ENCODE data around the gene PTPRN2. TPM values are rescaled to one million over a fixed set of nuclear protein-coding genes. Genes with fewer than 3 reads are reported as not detected.
"Not testable (repeated sequence)": the region's sequence is repeated elsewhere in the genome, so short reads cannot be mapped to it uniquely, and the experiment has no call there.

PTPRN2 gene
- total and polyA plus RNA-seq, 7 donors: 3.2 to 7.1 (median 5.5) TPM

- Histone ChIP-seq H3K27me3 (peaks cover 0 to 12% (median 0%) of the 10 kb centered on the region in 3 donors), H3K9me3 (no peaks in the 10 kb centered on the region), H3K27ac (no peak overlapping the region), H3K4me3 (peak overlapping the region in 1 of 4 donors; percentile 18), H3K4me1 (peaks cover 0 to 10% (median 4%) of the 10 kb centered on the region in 4 donors), H3K36me3 (no peaks in the 10 kb centered on the region)
- WGBS, 2 donors: 85 to 93% methylated on average over 20 of the region's 20 CpGs
- TF ChIP-seq POLR2AphosphoS5 (IDR thresholded peaks at IDR 0.05): no peak
- TF ChIP-seq CTCF (IDR thresholded peaks at IDR 0.05): no peak
- TF ChIP-seq POLR2A (IDR thresholded peaks at IDR 0.05): no peak
- TF ChIP-seq EP300 (IDR thresholded peaks at IDR 0.05): no peak
- DNase-seq: no peak
- intact Hi-C loops (cut with DNase I): no loop called here
Measured at GRCh38 chr7:157850481-157851444, 736.9 kb downstream of the PTPRN2 start.

GRCh38 chr7:157849726-157850125, 737.9 kb downstream of the PTPRN2 start:
- intact Hi-C loops (cut with DNase I): no loop called here
- no peak for DNase-seq
- Histone ChIP-seq H3K4me3 (no peak overlapping the region), H3K27ac (no peak overlapping the region), H3K36me3 (no peaks in the 10 kb centered on the region), H3K9me3 (no peaks in the 10 kb centered on the region), H3K4me1 (peaks cover 0 to 10% (median 4%) of the 10 kb centered on the region in 4 donors), H3K27me3 (peaks cover 0 to 16% (median 0%) of the 10 kb centered on the region in 3 donors)
- no peak for TF ChIP-seq EP300 (IDR thresholded peaks at IDR 0.05)
- TF ChIP-seq POLR2A (IDR thresholded peaks at IDR 0.05): no peak
- no peak for TF ChIP-seq CTCF (IDR thresholded peaks at IDR 0.05)
- TF ChIP-seq POLR2AphosphoS5 (IDR thresholded peaks at IDR 0.05): no peak
- WGBS, 2 donors: 84 to 87% methylated on average over 10 of the region's 10 CpGs

GRCh38 chr7:157849341-157849596, 738.4 kb downstream of the PTPRN2 start:
- H3K9me3 ChIP-seq: no peaks in the 10 kb centered on the region
- WGBS, 2 donors: 79 to 84% methylated on average over 6 of the region's 6 CpGs
- H3K36me3 ChIP-seq: no peaks in the 10 kb centered on the region
- peaks cover 0 to 16% (median 0%) of the 10 kb centered on the region in 3 donors for H3K27me3 ChIP-seq
- intact Hi-C loops (cut with DNase I): no loop called here
- no peak overlapping the region for H3K27ac ChIP-seq
- peaks cover 0 to 10% (median 4%) of the 10 kb centered on the region in 4 donors for H3K4me1 ChIP-seq
- H3K4me3 ChIP-seq: no peak overlapping the region
- TF ChIP-seq POLR2A (IDR thresholded peaks at IDR 0.05): no peak
- TF ChIP-seq CTCF (IDR thresholded peaks at IDR 0.05): no peak
- no peak for TF ChIP-seq POLR2AphosphoS5 (IDR thresholded peaks at IDR 0.05)
- no peak for TF ChIP-seq EP300 (IDR thresholded peaks at IDR 0.05)
- no peak for DNase-seq

- Histone ChIP-seq H3K27ac (no peak overlapping the region), H3K4me3 (no peak overlapping the region), H3K27me3 (peaks cover 0 to 16% (median 0%) of the 10 kb centered on the region in 3 donors), H3K4me1 (peaks cover 0 to 10% (median 4%) of the 10 kb centered on the region in 4 donors), H3K9me3 (no peaks in the 10 kb centered on the region), H3K36me3 (no peaks in the 10 kb centered on the region)
- no peak for DNase-seq
- intact Hi-C loops (cut with DNase I): no loop called here
- 90 to 92% methylated on average over 32 of the region's 32 CpGs for WGBS, 2 donors
- TF ChIP-seq CTCF (IDR thresholded peaks at IDR 0.05) (no peak), POLR2A (IDR thresholded peaks at IDR 0.05) (no peak), EP300 (IDR thresholded peaks at IDR 0.05) (no peak), POLR2AphosphoS5 (IDR thresholded peaks at IDR 0.05) (no peak)
Measured at GRCh38 chr7:157848508-157849340, 738.9 kb downstream of the PTPRN2 start.

- H3K27ac ChIP-seq; H3K36me3 ChIP-seq; DNase-seq; H3K9me3 ChIP-seq; H3K4me3 ChIP-seq; intact Hi-C loops (cut with DNase I): not testable (repeated sequence)
- WGBS, 2 donors: 71 to 76% methylated on average over 14 of the region's 14 CpGs
- H3K27me3 ChIP-seq: peaks cover 0 to 16% (median 0%) of the 10 kb centered on the region in 3 donors
- peaks cover 0 to 10% (median 4%) of the 10 kb centered on the region in 4 donors for H3K4me1 ChIP-seq
Measured at GRCh38 chr7:157847756-157848487, 739.7 kb downstream of the PTPRN2 start.

- H3K27me3 ChIP-seq: peaks cover 0 to 23% (median 0%) of the 10 kb centered on the region in 3 donors
- intact Hi-C loops (cut with DNase I); H3K36me3 ChIP-seq; H3K9me3 ChIP-seq; H3K4me1 ChIP-seq; H3K4me3 ChIP-seq; DNase-seq; H3K27ac ChIP-seq: not testable (repeated sequence)
- 85 to 88% methylated on average over 12 of the region's 12 CpGs for WGBS, 2 donors
Measured at GRCh38 chr7:157846746-157847145, 740.9 kb downstream of the PTPRN2 start.

Data from sigmoid colon (tissue), 7 donors.